DOHH2 (cell line): ENCODE measurements around the gene CDHR1.

Experiments used
- H3F3A ChIP-seq: fragments of 200-600 bp; sonication (generic), shearing (Covaris generic); 2 replicates; pipeline ENCODE4 v1.6.0; 2016; ENCODE audit warnings: antibody characterized with exemption, mild to moderate bottlenecking; ENCODE audit not compliant: control insufficient read depth, insufficient read depth
- H3K27ac ChIP-seq: fragments of 200-600 bp; sonication (generic); 2 replicates; pipeline ENCODE4 v1.5.1; 2014; ENCODE audit warnings: low read depth, mild to moderate bottlenecking, low read length, moderate library complexity
- H3K27me3 ChIP-seq: fragments of 200-600 bp; sonication (generic); 2 replicates; pipeline ENCODE4 v1.6.1; 2014; ENCODE audit warnings: mild to moderate bottlenecking, low read length, mixed read lengths; ENCODE audit not compliant: control insufficient read depth
- H3K36me3 ChIP-seq: fragments of 200-600 bp; sonication (generic); 2 replicates; pipeline ENCODE4 v1.6.1; 2014; ENCODE audit warnings: mild to moderate bottlenecking, low read length, moderate library complexity, mixed read lengths; ENCODE audit not compliant: control insufficient read depth
- H3K4me1 ChIP-seq: fragments of 200-600 bp; sonication (generic); 2 replicates; pipeline ENCODE4 v1.6.1; 2014; ENCODE audit warnings: mild to moderate bottlenecking, low read length, mixed read lengths; ENCODE audit not compliant: control insufficient read depth
- H3K4me2 ChIP-seq: fragments of 200-600 bp; sonication (generic); 2 replicates; pipeline ENCODE4 v1.6.0; 2014; ENCODE audit warnings: mild to moderate bottlenecking, low read length, moderate library complexity
- H3K4me3 ChIP-seq: fragments of 200-600 bp; sonication (generic); 2 replicates; pipeline ENCODE4 v1.5.1; 2014; ENCODE audit warnings: mild to moderate bottlenecking, low read length, mixed read lengths
- H3K79me2 ChIP-seq: fragments of 200-600 bp; sonication (generic); 2 replicates; pipeline ENCODE4 v1.6.1; 2014; ENCODE audit warnings: mild to moderate bottlenecking, low read length, mixed read lengths; ENCODE audit not compliant: control insufficient read depth
- H3K9me2 ChIP-seq: fragments of 200-600 bp; sonication (generic); replicated peaks from 2 replicates; pipeline ENCODE4 v1.6.1; 2014; ENCODE audit warnings: mild to moderate bottlenecking, low read length, mixed read lengths; ENCODE audit not compliant: control insufficient read depth
- H3K9me3 ChIP-seq: fragments of 200-600 bp; sonication (generic); 2 replicates; pipeline ENCODE4 v1.6.1; 2014; ENCODE audit warnings: antibody characterized with exemption, low read length, mixed read lengths; ENCODE audit not compliant: control insufficient read depth, insufficient read depth
- H4K20me1 ChIP-seq: fragments of 200-600 bp; sonication (generic); 2 replicates; pipeline ENCODE4 v1.6.0; 2014; ENCODE audit warnings: low read depth, mild to moderate bottlenecking, antibody characterized with exemption, low read length, moderate library complexity; ENCODE audit not compliant: control insufficient read depth, insufficient read depth
- EZH2phosphoT487 ChIP-seq: fragments of 200-600 bp; sonication (generic); IDR thresholded peaks from 2 replicates; pipeline ENCODE4 v1.6.1; 2017; ENCODE audit warnings: borderline replicate concordance, mild to moderate bottlenecking, antibody characterized with exemption, low read length, moderate library complexity, mixed read lengths
- TF ChIP-seq, protein P1 (sequence below): fragments of 200-600 bp; sonication (generic); IDR thresholded peaks from one replicate; pipeline ENCODE4 v1.5.1; 2014; ENCODE audit warnings: antibody characterized with exemption, mild to moderate bottlenecking, low read depth, low read length; ENCODE audit not compliant: poor library complexity, severe bottlenecking

The CDHR1 gene

DNA sequence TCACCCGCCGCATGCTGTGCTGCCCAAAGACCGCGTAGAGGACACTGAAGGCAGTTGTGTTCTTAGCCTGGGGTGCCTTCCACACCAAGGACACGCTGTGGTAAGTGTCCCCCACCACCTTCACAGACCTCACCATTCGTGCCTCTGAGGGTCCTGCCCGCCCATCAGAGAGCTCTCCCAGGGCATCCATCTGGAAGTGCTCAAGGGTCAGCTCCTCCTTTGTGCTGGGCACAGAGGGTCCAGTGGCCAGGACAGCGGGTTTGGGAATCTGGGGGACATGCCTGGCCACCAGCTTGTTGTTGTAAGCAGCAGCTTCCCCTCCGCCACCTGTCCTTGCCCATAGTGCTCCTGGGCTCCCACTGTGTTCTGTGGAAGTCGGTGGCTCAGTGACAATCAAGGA is 38.0 kb downstream of the CDHR1 start:
- Histone ChIP-seq H3K4me3 (no peak overlapping the region), H3K4me1 (no peaks in the 10 kb centered on the region), H3K36me3 (no peaks in the 10 kb centered on the region), H3K9me2 (no peaks in the 10 kb centered on the region), H3K9me3 (no peaks in the 10 kb centered on the region), H3K27me3 (no peaks in the 10 kb centered on the region), H3K27ac (no peak overlapping the region), H3F3A (no peaks in the 10 kb centered on the region), H4K20me1 (no peaks in the 10 kb centered on the region), H3K4me2 (no peak overlapping the region), H3K79me2 (no peaks in the 10 kb centered on the region)
- TF ChIP-seq, protein P1, sequence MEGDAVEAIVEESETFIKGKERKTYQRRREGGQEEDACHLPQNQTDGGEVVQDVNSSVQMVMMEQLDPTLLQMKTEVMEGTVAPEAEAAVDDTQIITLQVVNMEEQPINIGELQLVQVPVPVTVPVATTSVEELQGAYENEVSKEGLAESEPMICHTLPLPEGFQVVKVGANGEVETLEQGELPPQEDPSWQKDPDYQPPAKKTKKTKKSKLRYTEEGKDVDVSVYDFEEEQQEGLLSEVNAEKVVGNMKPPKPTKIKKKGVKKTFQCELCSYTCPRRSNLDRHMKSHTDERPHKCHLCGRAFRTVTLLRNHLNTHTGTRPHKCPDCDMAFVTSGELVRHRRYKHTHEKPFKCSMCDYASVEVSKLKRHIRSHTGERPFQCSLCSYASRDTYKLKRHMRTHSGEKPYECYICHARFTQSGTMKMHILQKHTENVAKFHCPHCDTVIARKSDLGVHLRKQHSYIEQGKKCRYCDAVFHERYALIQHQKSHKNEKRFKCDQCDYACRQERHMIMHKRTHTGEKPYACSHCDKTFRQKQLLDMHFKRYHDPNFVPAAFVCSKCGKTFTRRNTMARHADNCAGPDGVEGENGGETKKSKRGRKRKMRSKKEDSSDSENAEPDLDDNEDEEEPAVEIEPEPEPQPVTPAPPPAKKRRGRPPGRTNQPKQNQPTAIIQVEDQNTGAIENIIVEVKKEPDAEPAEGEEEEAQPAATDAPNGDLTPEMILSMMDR: no peak
- TF ChIP-seq EZH2phosphoT487: no peak

DNA sequence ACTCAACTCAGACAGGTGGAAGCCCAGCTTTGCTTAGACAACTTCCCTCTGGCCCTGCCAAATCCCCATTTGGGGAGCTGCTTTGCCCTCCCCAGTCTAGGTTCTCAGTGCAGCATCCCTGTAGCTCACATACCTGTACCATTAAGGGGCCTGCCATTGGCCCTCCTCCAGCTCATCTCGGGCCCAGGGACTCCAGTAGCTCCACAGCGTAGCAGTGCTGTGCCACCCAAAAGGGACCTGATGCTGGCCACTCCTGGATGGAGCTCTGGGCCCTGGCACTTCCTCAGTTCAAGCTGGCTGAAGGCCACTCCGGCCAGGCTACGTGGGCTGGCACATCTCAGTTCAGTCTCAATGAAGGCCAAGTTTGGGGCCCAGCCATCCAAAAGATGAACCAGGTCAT is 39.6 kb downstream of the CDHR1 start:
- H3K79me2 ChIP-seq: no peaks in the 10 kb centered on the region
- H3K36me3 ChIP-seq: no peaks in the 10 kb centered on the region
- H3F3A ChIP-seq: no peaks in the 10 kb centered on the region
- H3K9me3 ChIP-seq: no peaks in the 10 kb centered on the region
- H3K4me2 ChIP-seq: no peak overlapping the region
- no peaks in the 10 kb centered on the region for H3K9me2 ChIP-seq
- no peaks in the 10 kb centered on the region for H3K27me3 ChIP-seq
- no peaks in the 10 kb centered on the region for H3K4me1 ChIP-seq
- no peak overlapping the region for H3K4me3 ChIP-seq
- H3K27ac ChIP-seq: no peak overlapping the region
- H4K20me1 ChIP-seq: no peaks in the 10 kb centered on the region
- TF ChIP-seq EZH2phosphoT487: no peak
- TF ChIP-seq, protein P1: no peak

DNA sequence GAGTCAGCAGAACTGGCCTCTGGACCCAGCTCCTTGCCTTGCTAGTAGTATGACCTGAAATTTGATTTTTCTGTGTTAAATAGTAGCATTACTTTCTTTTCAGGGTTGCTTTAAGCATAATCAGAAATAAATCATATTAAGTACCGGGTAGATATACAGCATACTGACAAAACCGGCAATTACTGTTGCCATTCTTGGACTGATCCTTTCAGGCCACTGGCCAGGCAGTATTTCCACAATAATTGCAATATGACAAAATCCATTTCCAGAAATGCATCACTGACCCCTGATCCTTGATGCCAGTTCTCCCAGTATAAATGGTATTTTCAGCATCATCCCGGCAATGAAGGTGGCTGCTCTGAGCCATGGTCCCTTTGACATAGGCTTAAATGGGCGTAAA is 40.1 kb downstream of the CDHR1 start:
- TF ChIP-seq EZH2phosphoT487: no peak
- TF ChIP-seq, protein P1: no peak
- no peak overlapping the region for H3K4me3 ChIP-seq
- H3K36me3 ChIP-seq: no peaks in the 10 kb centered on the region
- H3K79me2 ChIP-seq: no peaks in the 10 kb centered on the region
- H3K27me3 ChIP-seq: no peaks in the 10 kb centered on the region
- H3K9me2 ChIP-seq: no peaks in the 10 kb centered on the region
- no peaks in the 10 kb centered on the region for H3K4me1 ChIP-seq
- no peaks in the 10 kb centered on the region for H3K9me3 ChIP-seq
- no peaks in the 10 kb centered on the region for H3F3A ChIP-seq
- no peak overlapping the region for H3K27ac ChIP-seq
- H4K20me1 ChIP-seq: no peaks in the 10 kb centered on the region
- H3K4me2 ChIP-seq: no peak overlapping the region

DNA sequence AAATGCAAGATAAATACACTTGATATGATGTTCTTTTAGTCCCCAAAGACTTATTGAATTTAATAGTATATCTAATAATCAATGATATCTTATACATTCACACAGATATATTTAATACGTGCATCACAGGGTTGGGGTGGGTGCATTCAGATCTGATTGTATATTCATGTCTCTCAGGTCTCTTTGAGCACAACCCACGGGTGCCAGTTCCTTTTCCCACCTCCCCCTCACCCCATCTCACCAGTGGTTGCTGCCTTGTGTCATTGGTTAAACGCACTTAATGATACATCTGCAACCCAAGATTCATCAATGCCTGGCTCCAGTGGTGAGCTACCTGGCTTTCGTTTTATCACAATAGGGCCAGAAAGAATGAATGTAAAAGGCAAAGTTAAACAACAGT is 40.8 kb downstream of the CDHR1 start:
- Histone ChIP-seq H3K27me3 (no peaks in the 10 kb centered on the region), H4K20me1 (no peaks in the 10 kb centered on the region), H3K36me3 (no peaks in the 10 kb centered on the region), H3K4me1 (no peaks in the 10 kb centered on the region), H3K4me2 (no peak overlapping the region), H3K9me2 (no peaks in the 10 kb centered on the region), H3K4me3 (no peak overlapping the region), H3F3A (no peaks in the 10 kb centered on the region), H3K79me2 (no peaks in the 10 kb centered on the region), H3K9me3 (no peaks in the 10 kb centered on the region), H3K27ac (no peak overlapping the region)
- TF ChIP-seq, protein P1: no peak
- TF ChIP-seq EZH2phosphoT487: no peak
